ENCODE results near the gene DCBLD1. TPM values are rescaled to one million over a fixed set of nuclear protein-coding genes. Genes with fewer than 3 reads are reported as not detected.

The DCBLD1 gene
- total and polyA plus RNA-seq, 2 of the 13 experiments (the other 11 are each of a cell fraction or from before 2014, with no cell fraction given): 23.2 to 41.5 TPM

DNA sequence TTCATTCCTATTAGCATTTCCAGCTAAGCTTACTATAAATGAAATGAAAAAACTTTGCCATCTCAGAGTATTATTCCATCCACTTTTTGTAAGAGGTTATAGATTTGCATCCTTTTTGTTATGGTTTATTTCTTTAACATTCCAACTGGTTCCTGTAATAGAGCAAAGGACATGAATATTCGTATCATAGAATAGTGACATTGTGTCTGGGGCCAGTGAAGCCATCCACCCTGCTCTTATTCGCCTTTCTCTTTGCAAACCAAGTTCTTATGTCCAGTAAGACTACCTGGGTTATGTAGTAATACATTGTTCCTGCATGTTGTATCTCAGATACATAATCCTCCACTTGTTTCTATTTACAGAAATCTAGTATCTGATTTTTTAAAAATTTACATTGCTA lies 43.1 kb downstream of the DCBLD1 start:
- in situ Hi-C loops (cut with HindIII; ENCODE audit: extremely low pct_ligation_motif_present, low pct_unique_long_range_greater_than_20kb): no loop called here
- Histone ChIP-seq H4K20me1 (ENCODE audit: insufficient read depth, low read length) (no peaks in the 10 kb centered on the region), H3K27ac (ENCODE audit: extremely low read length, insufficient read depth, low read length) (no peak overlapping the region), H3K36me3 (replicated peaks in 1 of 2; ENCODE audit: control insufficient read depth in 1 of 2, insufficient read depth in 2 of 2, low read length in 2 of 2) (peaks cover 5 to 35% of the 10 kb centered on the region in 2 experiments), H3K79me2 (ENCODE audit: insufficient read depth, low read length) (no peaks in the 10 kb centered on the region), H3K9ac (ENCODE audit: insufficient read depth, low read depth, low read length) (no peak overlapping the region), H3K4me2 (ENCODE audit: low read depth, low read length) (no peak overlapping the region), H2AFZ (ENCODE audit: low read length) (no peak overlapping the region), H3K4me3 (replicated peaks in 1 of 3; ENCODE audit: insufficient read depth in 1 of 3, low read depth in 2 of 3, low read length in 3 of 3) (no peak overlapping the region), H3K27me3 (ENCODE audit: control insufficient read depth in 1 of 2, insufficient read depth in 2 of 2, low read length in 2 of 2) (no peaks in the 10 kb centered on the region), H3K4me1 (ENCODE audit: insufficient read depth, low read length) (no peaks in the 10 kb centered on the region), H3K9me3 (ENCODE audit: low read length) (no peaks in the 10 kb centered on the region)
- intact Hi-C loops (cut with micrococcal nuclease; ENCODE audit: unreplicated experiment): no loop called here
- DNase-seq (ENCODE audit: low spot score): no peak
- POLR2A ChIA-PET: interaction anchor here (0.8 kb wide), 1 partner anchor 42 kb away, joined by 3 read pairs; the partner anchor contains the start of gene DCBLD1
- ATAC-seq: no peak
- TF ChIP-seq MED1 (CRISPR knock-in tag; IDR thresholded peaks at IDR 0.05) (no peak), ZNF720 (CRISPR knock-in tag; IDR thresholded peaks at IDR 0.05) (no peak), ZNF496 (CRISPR knock-in tag; IDR thresholded peaks at IDR 0.05; ENCODE audit: insufficient replicate concordance) (no peak), ZNF614 (CRISPR knock-in tag; IDR thresholded peaks at IDR 0.05; ENCODE audit: borderline replicate concordance) (no peak)
- TF ChIP-seq, protein P1, sequence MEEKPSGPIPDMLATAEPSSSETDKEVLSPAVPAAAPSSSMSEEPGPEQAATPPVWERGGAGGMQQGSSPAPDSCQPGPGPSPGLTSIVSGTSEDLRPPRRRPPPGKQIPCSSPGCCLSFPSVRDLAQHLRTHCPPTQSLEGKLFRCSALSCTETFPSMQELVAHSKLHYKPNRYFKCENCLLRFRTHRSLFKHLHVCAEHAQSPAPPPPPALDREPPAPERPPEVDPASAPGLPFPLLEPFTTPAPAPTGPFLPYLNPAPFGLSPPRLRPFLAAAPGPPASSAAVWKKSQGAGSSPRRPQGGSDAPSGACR (CRISPR knock-in tag; IDR thresholded peaks at IDR 0.05): no peak
- TF ChIP-seq, protein P2, sequence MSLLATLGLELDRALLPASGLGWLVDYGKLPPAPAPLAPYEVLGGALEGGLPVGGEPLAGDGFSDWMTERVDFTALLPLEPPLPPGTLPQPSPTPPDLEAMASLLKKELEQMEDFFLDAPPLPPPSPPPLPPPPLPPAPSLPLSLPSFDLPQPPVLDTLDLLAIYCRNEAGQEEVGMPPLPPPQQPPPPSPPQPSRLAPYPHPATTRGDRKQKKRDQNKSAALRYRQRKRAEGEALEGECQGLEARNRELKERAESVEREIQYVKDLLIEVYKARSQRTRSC (CRISPR knock-in tag; IDR thresholded peaks at IDR 0.05; ENCODE audit: low read depth): no peak
- FAIRE-seq: no peak
- 98% methylated on average over 2 of the region's 2 CpGs for WGBS (ENCODE audit: low lambda C conversion rate)
- CTCF ChIA-PET (ENCODE audit: low intra/inter-chr PET ratio, low total read pairs): no interaction called here
- BruUV-seq (replicated peaks): no TSS peak
